Measurements from ENCODE around the gene PDE11A.

GRCh38 chr2:177670791-177671535 lies 401.6 kb downstream of the PDE11A start:
- TF ChIP-seq CTCF (IDR thresholded peaks at IDR 0.05) (no peak), POLR2A (IDR thresholded peaks at IDR 0.05) (no peak)

Data from lower leg skin (tissue), 3 donors.